HG03064 (cell line): ENCODE measurements around the gene CTSW.
"Not testable (repeated sequence)": the region's sequence is repeated elsewhere in the genome, so short reads cannot be mapped to it uniquely, and the experiment has no call there.

Source experiments
- ATAC-seq: cut with Tn5 transposase; IDR thresholded peaks from one replicate; pipeline ENCODE4 v1.9.1; 2021; ENCODE audit warnings: low read depth; ENCODE audit not compliant: unreplicated experiment

Gene CTSW

DNA sequence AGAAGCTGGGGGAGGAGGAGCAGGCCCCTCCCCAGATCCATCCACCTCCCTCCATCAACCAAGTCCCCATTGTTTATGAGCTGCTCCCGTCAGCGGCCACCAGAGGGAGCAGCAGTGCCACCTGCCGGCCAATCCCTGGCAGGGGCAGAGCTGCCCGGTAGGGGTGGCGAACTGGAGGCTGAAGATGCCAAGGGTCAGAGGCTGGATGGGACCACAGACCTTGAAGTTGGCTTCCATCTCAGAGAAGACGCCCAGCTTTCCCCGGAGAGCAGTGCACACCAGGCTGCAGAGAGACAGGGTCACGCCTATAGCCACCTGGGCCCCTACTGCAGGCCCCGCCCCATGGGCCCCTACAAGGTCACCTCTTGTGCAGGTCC, 5.1 kb downstream of the CTSW start:
- no peak for ATAC-seq

DNA sequence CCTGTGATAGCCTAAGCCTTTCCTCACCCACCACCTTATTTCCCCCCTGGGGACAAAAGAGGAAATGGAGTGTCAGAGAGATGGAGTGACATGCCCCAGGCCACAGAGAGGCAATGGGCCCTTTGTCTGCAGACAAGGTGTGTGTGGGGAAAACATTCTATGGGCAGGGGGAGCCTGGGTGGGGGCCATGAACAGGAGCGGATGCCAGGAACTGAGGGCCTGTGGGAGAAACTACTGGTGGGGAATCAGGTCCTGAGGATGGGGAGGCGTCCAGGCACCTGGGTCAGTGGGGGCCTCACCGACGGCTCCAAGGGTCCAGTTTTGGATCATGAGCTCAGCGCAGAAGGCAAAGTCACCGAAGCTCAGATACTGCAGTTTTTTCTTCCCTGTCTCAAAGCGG, 5.6 kb downstream of the CTSW start:
- no peak for ATAC-seq

DNA sequence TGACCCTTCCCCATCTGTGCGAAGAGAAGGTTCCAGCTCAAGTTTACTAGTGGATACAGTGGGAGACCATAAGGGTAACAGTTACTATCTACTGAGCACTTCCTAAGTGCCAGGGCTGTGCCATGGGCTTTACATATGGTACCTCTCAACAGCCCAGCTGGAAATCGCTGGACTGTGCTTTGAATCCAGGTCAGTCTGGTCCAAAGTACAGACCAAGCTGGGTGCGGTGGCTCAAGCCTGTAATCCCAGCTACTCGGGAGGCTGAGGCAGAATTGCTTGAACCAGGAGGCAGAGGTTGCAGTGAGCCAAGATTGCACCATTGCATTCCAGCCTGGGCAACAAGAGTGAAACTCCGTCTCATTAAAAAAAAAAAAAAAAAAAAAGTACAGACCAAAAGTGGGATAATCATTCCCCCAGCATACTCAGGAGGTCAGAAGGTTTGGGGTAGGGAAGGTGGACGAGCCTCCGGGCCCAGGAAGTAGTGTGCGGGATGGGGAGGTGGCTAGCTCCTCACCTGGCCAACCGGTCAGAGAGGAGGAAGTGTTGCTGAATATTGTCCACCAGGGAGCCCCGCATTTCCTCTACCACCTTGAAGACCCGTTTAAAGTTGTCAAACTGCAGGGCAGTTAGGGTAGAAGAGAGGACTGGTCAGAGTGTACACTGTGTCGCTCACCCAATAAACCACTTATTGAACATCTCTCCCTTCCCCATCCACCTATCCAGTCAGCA, 6.3 kb downstream of the CTSW start:
- no peak for ATAC-seq

DNA sequence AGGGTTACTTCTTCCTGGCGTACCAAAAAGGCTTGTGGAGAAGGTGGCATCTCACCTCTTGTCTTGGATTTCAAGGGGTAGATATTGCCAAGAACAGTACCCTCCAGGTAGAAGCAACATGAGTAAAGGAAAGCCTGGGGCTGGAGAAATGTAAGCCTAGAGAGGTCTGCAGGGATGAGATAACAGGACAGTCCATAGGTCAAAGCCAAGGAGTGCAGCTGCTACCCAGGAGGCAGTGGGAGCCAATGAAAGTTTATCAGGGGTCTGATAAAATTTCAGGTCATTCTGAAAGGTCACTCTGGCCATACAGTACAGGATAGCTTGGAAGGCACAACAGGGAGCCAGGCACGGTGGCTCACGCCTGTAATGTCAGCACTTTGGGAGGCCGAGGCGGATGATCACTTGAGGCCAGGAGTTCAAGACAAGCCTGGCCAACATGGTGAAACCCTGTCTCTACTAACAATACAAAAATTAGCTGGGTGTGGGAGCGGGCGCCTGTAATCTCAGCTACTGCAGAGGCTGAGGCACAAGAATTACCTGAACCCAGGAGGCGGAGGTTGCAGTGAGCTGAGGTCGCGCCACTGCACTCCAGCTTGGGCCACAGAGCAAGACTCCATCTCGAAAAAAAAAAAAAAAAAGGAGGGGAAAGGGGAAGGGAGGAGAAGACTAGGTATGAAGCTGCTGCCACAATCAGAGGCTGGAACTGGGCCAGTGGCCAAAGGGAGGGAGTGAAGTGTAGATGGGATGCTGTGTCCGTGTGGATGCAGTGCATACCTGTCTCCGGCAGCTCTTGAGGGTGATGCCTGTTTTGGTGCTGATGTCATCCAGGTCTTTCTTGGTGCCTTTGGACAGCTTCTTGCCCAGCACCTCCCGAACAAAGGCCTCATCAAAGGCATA, 7.4 kb downstream of the CTSW start:
- ATAC-seq, result no peak

DNA sequence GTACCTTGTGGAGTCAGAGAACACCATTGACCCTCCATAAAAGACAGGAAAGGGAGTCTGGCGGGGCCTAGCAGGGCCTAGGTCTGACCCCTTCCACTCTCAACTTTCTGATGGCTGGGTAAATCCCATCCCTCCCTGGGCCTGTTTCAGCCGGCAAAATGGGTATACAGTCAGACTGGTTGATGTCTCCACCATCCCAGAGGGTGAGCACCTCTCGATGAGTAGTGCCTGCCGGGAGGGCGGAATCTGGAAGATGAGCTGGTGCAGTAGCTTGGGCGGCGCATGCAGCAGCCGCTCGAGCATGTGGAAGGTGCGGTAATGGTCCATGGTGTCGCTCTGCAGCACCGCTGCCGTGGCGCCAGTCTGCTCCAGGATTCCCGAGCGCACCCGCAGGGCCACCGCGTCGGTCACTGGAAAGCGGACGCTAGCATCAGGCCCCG, 8.1 kb downstream of the CTSW start:
- ATAC-seq, result no peak

DNA sequence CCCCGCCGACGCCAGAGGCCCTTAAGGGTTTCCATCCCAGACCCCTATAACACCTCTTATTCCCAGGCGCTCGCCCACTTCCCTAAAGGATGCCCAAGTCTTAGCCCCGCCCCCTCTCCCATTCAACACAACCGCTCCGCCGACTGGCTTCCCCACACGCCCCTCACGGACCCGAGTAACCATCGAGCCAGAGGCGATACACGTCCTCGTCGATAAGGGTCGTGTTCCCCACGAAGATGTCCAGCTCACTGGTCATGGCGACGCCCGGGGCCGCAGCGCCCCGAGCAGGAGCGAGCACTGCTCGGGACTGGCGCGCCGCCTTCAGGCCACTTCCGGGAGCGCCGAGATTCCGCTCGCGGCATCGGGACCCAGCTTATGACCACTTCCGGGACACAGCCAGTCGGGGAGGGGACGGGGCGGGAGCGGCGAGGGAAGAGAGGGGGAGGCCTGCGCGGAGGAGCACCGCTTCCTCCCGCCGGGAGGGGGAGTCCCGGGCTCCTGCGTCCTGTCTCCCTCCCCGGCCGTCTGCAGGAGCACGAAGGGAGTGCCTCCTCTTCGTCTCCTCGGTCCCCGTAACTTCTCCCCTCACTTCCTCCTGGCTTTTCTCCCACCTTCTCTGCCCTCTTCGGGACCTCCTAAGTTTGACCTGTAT, 8.7 kb downstream of the CTSW start, which contains the start of gene FIBP:
TSS of gene FIBP (minus strand) at position 309 of the 652 bp plus-strand sequence. CDS start at position 256, 53 bp downstream.
- ATAC-seq, result peak; percentile 35

DNA sequence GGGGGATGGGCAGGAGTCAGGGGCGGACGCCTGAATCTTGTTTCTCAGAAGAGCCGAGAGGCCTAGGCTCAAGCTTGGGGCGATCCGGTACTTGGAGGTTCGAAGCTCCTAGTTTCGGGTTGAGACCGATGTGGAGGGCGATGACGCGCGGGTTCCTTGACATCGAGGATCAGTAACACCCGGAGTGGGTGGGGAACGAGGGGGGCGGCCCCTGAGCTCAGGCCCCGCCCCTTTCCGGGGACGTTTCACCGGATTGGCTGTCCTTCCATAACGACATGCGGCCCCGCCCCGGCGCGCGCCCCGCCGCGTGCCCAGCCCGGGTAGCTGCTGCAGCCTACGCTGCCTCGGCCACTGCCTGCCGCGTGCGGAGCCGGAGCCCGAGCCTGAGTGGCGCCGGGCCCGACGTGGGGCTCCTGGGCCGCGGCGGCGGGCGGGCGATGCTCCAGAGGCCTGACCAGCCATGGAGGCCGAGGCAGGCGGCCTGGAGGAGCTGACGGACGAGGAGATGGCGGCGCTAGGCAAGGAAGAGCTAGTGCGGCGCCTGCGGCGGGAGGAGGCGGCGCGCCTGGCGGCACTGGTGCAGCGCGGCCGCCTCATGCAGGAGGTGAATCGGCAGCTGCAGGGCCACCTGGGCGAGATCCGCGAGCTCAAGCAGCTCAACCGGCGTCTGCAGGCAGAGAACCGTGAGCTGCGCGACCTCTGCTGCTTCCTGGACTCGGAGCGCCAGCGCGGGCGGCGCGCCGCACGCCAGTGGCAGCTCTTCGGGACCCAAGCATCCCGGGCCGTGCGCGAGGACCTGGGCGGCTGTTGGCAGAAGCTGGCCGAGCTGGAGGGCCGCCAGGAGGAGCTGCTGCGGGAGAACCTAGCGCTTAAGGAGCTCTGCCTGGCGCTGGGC, 10.9 kb downstream of the CTSW start, which contains the start of gene CCDC85B:
TSS of gene CCDC85B (plus strand) at position 350 of the 895 bp plus-strand sequence. CDS start at position 461, 111 bp downstream.
- ATAC-seq, result peak; percentile 50

DNA sequence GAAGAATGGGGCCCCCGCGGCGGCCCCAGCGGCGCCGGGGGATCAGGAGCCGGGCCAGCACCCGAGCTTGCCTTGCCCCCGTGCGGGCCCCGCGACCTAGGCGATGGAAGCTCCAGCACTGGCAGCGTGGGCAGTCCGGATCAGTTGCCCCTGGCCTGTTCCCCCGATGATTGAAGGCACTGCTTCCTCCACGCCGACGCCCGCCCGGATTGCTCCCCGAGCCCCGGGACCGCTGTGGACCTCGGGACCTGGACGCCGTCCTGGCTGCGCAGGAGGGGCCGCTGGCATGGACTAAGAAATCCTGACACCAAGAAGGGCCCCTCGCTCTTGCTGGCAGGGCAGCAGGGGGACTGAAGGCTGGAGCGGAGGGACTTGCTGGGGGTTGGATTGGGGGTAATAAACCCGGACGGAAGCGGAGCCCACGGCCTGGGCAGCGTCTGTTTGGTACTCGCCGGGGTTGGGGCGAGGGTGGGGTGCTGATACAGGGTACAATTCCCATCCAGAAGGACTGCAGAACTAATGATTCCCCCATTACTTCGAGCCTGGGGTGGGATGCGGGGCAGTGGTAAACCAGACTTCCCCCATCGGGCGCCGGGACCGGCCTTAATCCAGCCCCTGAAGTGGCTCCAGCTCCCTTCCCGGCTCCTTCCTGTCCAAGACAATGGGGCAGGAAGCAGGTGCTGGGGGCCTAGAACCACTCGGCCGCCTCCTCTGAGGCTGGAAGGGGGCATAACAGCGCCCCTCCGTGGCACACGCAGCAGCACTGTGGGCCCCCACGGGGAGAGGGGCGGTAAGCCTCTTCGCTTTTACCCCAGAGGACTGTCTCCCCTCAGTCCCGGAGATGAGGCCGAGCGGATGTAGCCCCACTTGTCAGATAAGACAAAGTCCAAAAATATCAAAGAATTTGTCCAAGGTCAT, 11.8 kb downstream of the CTSW start:
- no peak for ATAC-seq

DNA sequence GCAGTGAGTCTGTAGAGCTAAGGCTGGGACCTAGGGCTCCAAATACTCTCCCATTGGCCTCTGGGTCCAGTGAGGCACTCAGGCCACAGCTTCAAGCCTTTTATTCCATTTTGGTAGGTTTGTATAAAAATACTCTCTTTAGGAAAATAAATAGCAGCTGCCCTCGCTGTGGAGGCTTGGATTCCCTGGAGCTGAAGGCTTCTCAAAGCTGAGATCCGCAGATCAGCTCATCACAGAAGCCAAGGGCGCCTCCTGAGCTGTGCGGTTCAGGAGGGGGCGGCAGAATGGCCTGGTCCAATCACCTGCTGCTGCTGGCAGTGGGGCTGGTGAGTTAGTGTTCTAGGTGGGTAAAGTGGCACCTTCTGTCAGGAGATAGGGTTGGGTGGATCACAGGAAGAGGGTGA, 12.5 kb downstream of the CTSW start:
- not testable (repeated sequence) for ATAC-seq

DNA sequence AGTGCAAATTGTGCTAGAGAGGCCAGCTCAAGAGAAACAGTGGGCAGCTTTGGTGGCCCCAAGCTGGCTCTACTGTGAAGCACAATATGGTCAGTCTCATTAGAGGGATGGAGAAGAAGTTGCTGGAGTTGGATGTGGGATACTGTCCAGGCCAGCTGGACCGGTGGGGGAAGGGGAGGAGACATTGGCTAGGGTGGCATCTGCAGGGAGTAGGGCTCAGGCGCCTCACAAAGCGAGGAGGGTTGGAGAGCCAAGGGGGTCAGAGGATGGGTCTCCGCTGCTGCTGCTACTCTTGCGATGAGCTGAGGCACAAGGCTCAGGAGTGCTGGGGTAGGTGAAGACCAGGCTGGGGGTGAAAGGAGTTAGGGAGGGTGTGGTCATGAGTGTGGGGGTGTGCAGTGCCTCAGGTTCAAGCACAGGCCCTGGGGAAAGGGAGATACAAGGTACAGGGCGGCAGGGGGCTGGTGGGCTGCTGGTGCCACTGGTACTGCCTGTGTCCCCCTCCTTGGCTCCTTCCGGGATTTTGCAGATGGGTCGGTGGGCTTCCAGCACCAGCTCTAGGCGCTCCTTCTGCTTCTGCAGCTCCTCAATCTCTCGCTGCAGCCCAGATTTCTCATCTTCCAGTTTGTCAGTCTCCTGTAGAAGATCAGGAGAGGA, 13.2 kb downstream of the CTSW start:
- no peak for ATAC-seq

DNA sequence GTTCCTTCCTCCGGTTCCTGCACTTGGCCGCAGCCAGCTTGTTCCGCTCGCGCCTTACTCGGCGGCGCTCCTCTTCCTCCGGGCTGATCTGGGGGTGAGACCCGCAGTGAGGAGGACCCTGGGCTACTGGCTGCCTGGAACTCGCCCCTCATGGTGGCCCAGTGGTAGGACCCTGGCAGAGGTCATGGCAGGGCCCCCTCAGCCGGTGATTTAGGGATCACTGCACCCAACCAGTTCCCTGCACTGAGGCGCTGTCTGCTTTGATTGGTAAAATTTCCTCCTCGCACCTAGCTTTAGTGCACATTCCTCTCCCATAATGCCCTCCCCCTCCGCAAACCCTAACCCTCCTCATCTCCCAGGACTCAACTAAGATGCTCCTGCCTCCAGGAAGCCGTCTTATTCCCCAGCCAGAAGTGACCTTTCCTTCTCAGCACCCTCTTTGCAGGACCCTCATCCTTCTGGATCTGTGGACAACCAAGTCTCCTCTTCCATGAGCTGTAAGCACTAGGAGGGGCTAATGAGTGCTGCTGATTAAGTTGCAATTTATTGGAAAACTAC, 14.5 kb downstream of the CTSW start:
- no peak for ATAC-seq

DNA sequence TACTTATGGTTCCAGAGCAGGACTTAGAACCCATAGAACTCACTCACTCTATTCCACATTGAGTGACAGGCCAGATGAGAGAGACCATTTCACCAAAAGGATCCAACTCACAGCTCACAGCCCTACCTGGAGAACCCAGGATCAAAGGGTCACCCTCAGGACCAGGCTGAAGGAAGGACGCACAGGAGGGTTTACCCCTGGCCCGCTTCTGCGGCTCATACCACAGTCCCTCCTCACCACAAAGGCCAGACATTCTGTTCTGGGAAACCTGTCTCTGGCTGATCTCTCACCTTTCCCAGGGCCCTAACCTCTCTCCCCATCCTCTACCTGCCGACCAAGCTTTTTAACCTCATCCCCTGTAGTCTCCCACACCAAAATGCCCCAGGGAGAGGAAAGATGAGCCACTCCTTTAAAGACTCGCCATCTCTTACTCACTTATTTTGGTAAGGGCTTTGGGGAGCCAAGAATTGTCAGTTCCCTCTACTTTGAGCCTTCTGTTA, 15.9 kb downstream of the CTSW start:
- no peak for ATAC-seq

DNA sequence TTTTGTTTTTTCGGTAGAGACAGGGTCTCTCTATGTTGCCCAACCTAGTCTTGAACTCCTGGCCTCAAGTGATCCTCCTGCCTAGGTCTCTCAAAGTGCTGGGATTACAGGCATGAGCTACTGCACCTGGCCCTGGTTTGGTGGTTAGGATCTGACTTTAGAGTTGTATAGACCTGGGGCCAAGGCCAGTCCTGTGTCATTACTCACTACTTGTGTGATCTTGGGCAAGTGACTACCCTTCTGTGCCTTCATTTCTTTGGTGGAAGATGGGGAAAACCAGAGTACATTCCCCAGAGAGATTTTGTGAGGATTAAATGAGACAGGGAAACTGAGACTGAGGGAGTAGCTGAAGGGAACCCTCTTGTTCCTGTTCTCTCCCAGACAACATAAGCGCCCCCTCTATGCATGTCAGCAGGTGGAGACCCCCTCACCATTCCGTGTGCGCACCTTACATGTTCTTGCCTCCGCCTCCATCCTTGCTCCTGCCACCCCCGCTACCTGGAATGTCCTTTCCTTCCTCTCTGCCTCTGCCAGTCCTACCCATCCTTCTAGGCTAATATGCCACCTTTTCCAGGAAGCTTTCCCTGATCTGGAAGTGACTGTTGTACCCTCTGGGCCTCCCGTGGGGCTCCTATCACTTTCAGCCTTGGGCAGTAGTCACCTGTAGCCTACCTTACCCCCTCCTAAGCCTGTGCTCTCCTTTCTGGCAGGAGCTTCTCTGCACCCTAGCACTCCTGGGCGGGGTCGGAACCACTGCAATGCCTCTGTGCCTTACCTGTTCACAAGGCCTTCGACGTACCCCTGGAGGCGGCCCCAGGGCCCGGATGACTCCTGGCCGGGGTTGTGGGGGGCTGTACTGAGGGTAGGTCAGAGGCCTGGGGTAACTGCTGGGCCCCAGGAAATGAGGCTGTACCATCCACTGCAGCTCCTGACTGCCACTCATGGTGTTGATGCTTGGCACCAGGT, 16.7 kb downstream of the CTSW start:
- ATAC-seq, result no peak

DNA sequence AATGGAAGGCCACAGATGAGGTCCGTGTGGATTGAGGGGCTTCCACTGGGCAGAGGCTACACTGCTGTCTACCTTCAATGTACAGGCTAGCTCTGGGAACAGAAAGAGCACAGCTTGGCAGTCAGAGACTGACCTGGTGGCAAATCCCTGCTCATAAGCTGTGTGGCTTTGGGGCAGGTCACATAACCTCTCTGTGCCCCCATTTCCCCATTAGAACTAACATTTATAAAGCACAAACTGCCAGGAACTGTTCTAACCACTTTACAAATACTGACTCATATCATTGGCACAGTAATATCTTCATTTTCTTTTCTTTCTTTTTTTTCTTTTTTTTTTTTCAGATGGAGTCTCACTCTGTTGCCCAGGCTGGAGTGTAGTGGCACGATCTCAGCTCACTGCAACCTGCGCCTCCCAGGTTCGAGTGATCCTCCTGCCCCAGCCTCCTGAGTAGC, 17.4 kb downstream of the CTSW start:
- no peak for ATAC-seq

DNA sequence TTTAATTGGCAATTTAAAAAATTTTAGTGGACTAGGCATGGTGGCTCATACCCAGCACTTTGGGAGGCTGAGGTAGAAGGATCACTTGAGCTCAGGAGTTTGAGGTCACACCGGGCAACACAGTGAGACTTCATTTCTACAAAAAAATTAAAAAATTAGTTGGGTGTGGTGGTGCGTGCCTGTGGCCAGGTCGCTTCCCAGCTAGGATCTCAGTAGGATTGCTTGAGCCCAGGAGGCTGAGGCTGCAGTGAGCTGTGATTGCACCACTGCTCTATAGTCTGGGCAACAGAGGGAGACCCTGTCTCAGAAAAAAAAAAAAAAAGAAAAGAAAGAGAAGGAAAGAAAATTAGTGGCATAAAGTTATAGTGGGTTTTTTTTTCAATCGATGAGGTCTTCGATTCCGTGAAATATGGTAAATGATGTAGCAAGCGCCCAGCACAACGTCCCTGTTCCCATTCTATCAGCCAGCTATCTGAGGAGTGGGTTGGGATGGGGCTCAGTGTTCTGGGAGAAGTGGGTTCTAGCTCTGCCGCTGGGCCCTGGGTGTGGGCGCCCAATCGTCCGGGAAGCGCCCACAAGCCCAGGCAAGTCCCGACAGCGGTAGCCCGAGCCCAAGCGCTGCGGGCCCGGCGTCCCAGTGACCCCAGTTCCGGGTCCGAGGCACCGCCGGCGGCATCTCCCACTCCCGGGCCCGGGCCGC, 19.2 kb downstream of the CTSW start:
- ATAC-seq, result no peak
